Neural cell (in vitro differentiated cells): ENCODE measurements around the gene LIMS2. TPM values are rescaled to one million over a fixed set of nuclear protein-coding genes. Genes with fewer than 3 reads are reported as not detected.

Experiments used
- H2AFZ ChIP-seq: fragments of 200-600, 300-800 bp; sonication (generic), shearing (Covaris generic); 2 replicates; pipeline ENCODE4 v1.6.0; 2014; ENCODE audit warnings: low read depth, mild to moderate bottlenecking, antibody characterized with exemption, low read length, moderate library complexity
- H3F3A ChIP-seq: fragments of 200-600 bp; shearing (Covaris generic); 2 replicates; pipeline ENCODE4 v1.6.1; 2016; ENCODE audit warnings: mild to moderate bottlenecking, moderate library complexity, mixed read lengths, antibody characterized with exemption, low read length; ENCODE audit not compliant: insufficient read depth, poor library complexity, severe bottlenecking
- H3K27ac ChIP-seq: fragments of 200-600, 300-800 bp; sonication (generic), shearing (Covaris generic); 2 replicates; pipeline ENCODE4 v1.5.1; 2014; ENCODE audit warnings: mild to moderate bottlenecking, low read length, moderate library complexity
- H3K27me3 ChIP-seq: fragments of 300-800, 200-600 bp; sonication (generic), shearing (Covaris generic); 2 replicates; pipeline ENCODE4 v1.6.0; 2014; ENCODE audit warnings: mild to moderate bottlenecking, low read depth, low read length, moderate library complexity; ENCODE audit not compliant: insufficient read depth
- H3K36me3 ChIP-seq: fragments of 300-800, 200-600 bp; sonication (generic), shearing (Covaris generic); 2 replicates; pipeline ENCODE4 v1.5.1; 2014; ENCODE audit warnings: mild to moderate bottlenecking, antibody characterized with exemption, low read length, moderate library complexity; ENCODE audit not compliant: insufficient read depth
- H3K4me2 ChIP-seq: fragments of 300-800, 200-600 bp; sonication (generic), shearing (Covaris generic); 2 replicates; pipeline ENCODE4 v1.6.0; 2014; ENCODE audit warnings: mild to moderate bottlenecking, low read length
- H3K4me3 ChIP-seq: fragments of 300-800, 200-600 bp; sonication (generic), shearing (Covaris generic); 2 replicates; pipeline ENCODE4 v1.5.1; 2014; ENCODE audit warnings: mild to moderate bottlenecking, low read length, moderate library complexity
- H3K79me2 ChIP-seq: fragments of 200-600 bp; shearing (Covaris generic); replicated peaks from 2 replicates; pipeline ENCODE4 v1.6.0; 2014; ENCODE audit warnings: mild to moderate bottlenecking, low read length, moderate library complexity; ENCODE audit not compliant: insufficient read depth
- H3K9ac ChIP-seq: fragments of 300-800, 200-600 bp; sonication (generic), shearing (Covaris generic); 2 replicates; pipeline ENCODE4 v1.6.1; 2016; ENCODE audit warnings: mild to moderate bottlenecking, low read length, mixed read lengths
- H3K9me2 ChIP-seq: fragments of 200-600 bp; shearing (Covaris generic); 2 replicates; pipeline ENCODE4 v1.6.1; 2016; ENCODE audit warnings: mild to moderate bottlenecking, low read length, mixed read lengths; ENCODE audit not compliant: insufficient read depth
- H3K9me3 ChIP-seq: fragments of 200-600, 300-800 bp; sonication (generic), shearing (Covaris generic); 2 replicates; pipeline ENCODE4 v1.6.1; 2016; ENCODE audit warnings: mild to moderate bottlenecking, mixed run types, low read length, moderate library complexity, mixed read lengths
- H4K20me1 ChIP-seq: fragments of 200-600 bp; shearing (Covaris generic); 2 replicates; pipeline ENCODE4 v1.6.1; 2016; ENCODE audit warnings: mild to moderate bottlenecking, mixed run types; ENCODE audit not compliant: insufficient read depth
- CTCF ChIP-seq: fragments of 450-650 bp; IDR thresholded peaks from 2 replicates; pipeline ENCODE4 v1.5.1; 2014; ENCODE audit warnings: antibody characterized with exemption, mild to moderate bottlenecking, moderate library complexity; ENCODE audit not compliant: poor library complexity, severe bottlenecking
- EP300 ChIP-seq: fragments of 450-650 bp; conservative IDR thresholded peaks from 2 replicates; pipeline ENCODE4 v1.6.1; 2014; ENCODE audit warnings: antibody characterized with exemption, mild to moderate bottlenecking, moderate library complexity; ENCODE audit not compliant: poor library complexity, severe bottlenecking
- EZH2 ChIP-seq: fragments of 200-600, 300-800 bp; shearing (Covaris generic), sonication (generic); IDR thresholded peaks from 2 replicates; pipeline ENCODE4 v1.6.1; 2014; ENCODE audit warnings: antibody characterized with exemption, low read length, borderline replicate concordance, mild to moderate bottlenecking; ENCODE audit not compliant: insufficient read depth, poor library complexity, severe bottlenecking
- MXI1 ChIP-seq: fragments of 450-650 bp; conservative IDR thresholded peaks from 2 replicates; pipeline ENCODE4 v1.6.1; 2014; ENCODE audit warnings: antibody characterized with exemption, mild to moderate bottlenecking; ENCODE audit not compliant: poor library complexity, severe bottlenecking
- RAD21 ChIP-seq: fragments of 450-650 bp; conservative IDR thresholded peaks from 2 replicates; pipeline ENCODE4 v1.6.1; 2014; ENCODE audit warnings: antibody characterized with exemption, mild to moderate bottlenecking, moderate library complexity
- REST ChIP-seq: IDR thresholded peaks from 2 replicates; pipeline ENCODE4 v1.6.1; 2012; ENCODE audit warnings: borderline replicate concordance
- SMC3 ChIP-seq: fragments of 450-650 bp; conservative IDR thresholded peaks from 2 replicates; pipeline ENCODE4 v1.6.1; 2014; ENCODE audit warnings: antibody characterized with exemption, mild to moderate bottlenecking, moderate library complexity; ENCODE audit not compliant: poor library complexity
- TAF1 ChIP-seq: IDR thresholded peaks from 2 replicates; pipeline ENCODE4 v1.6.1; 2012; ENCODE audit warnings: low read depth
- polyA plus RNA-seq: library from polyadenylated mRNA; depleted of rRNA; stranded (reverse); fragments of >200 nt; gene quantifications from 2 replicates; pipeline ENCODE4 v1.2.3, GENCODE V29; 2014

LIMS2 gene
- polyA plus RNA-seq, 1 donor from 2014 or later, result not detected

DNA sequence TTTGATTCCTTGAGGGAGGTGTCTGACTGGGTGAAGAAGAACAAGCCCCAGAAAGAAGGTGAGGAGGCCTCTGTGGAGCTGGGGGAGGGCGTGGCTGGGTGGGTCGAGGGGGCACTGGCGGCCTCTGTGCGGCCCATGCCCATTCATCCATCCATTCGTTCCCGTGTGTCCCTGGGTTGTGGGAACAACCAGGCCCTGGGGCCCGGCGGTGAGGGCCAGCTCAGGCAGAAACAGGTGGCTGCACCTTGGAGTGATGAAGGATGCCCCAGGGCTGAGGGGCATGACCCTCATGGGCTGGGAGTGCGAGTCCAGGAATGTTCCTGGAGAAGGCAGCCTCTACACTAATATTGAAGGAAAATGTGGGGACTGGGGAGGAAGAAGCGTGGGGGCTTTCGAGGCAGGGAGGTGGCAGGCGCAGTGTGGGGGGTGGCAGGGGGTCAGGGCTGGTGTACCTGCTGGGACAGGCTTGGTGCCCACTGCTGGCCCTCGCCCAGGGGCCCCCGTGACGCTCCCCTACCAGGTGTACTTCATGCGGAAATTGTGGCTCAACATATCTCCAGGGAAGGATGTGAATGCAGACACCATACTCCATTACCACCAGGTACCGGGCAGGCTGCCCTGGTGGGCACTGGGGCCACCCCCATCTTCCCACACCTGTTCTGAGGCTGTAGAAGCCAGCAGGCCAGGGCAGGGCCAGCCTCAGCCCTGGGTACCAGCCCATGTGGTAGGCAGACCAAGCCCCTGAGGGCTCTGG lies 40.5 kb downstream of the LIMS2 start:
- H3K27ac ChIP-seq, result no peak overlapping the region
- H3K9me2 ChIP-seq, result no peaks in the 10 kb centered on the region
- no peaks in the 10 kb centered on the region for H3K9me3 ChIP-seq
- no peak overlapping the region for H3K4me2 ChIP-seq
- no peaks in the 10 kb centered on the region for H3K36me3 ChIP-seq
- TF ChIP-seq TAF1 (no peak), REST (no peak), CTCF (no peak), MXI1 (no peak)
- H3F3A ChIP-seq, result no peaks in the 10 kb centered on the region
- no peaks in the 10 kb centered on the region for H3K27me3 ChIP-seq
- H3K4me3 ChIP-seq, result no peak overlapping the region
- H3K79me2 ChIP-seq, result no peaks in the 10 kb centered on the region
- H3K9ac ChIP-seq, result no peak overlapping the region
- H2AFZ ChIP-seq, result no peak overlapping the region
- H4K20me1 ChIP-seq, result no peaks in the 10 kb centered on the region

GRCh38 chr2:127634066-127634617 lies 41.2 kb downstream of the LIMS2 start:
- Histone ChIP-seq H3K9me2 (no peaks in the 10 kb centered on the region), H2AFZ (no peak overlapping the region), H3K36me3 (no peaks in the 10 kb centered on the region), H3K4me3 (no peak overlapping the region), H3F3A (no peaks in the 10 kb centered on the region), H3K9ac (no peak overlapping the region), H3K27me3 (no peaks in the 10 kb centered on the region), H3K27ac (no peak overlapping the region), H3K79me2 (no peaks in the 10 kb centered on the region), H4K20me1 (no peaks in the 10 kb centered on the region), H3K4me2 (no peak overlapping the region), H3K9me3 (no peaks in the 10 kb centered on the region)
- TF ChIP-seq TAF1 (no peak), EZH2 (no peak)

- Histone ChIP-seq H2AFZ (no peak overlapping the region), H4K20me1 (no peaks in the 10 kb centered on the region), H3K9me2 (no peaks in the 10 kb centered on the region), H3K4me3 (no peak overlapping the region), H3K36me3 (no peaks in the 10 kb centered on the region), H3K27ac (no peak overlapping the region), H3K27me3 (no peaks in the 10 kb centered on the region), H3K79me2 (no peaks in the 10 kb centered on the region), H3F3A (no peaks in the 10 kb centered on the region), H3K9me3 (no peaks in the 10 kb centered on the region), H3K4me2 (no peak overlapping the region), H3K9ac (no peak overlapping the region)
- TF ChIP-seq REST, result no peak
- no peak for TF ChIP-seq CTCF
- TF ChIP-seq TAF1, result no peak
- TF ChIP-seq MXI1, result no peak
- TF ChIP-seq EP300, result no peak
- TF ChIP-seq EZH2, result no peak
- TF ChIP-seq SMC3, result no peak
- TF ChIP-seq RAD21, result no peak
These were observed 41.7 kb downstream of the LIMS2 start for GRCh38 chr2:127633556-127634065.
